Psoas muscle (tissue), 8 donors: ENCODE measurements around the gene URB2. TPM values are rescaled to one million over a fixed set of nuclear protein-coding genes. Genes with fewer than 3 reads are reported as not detected.
A peak's percentile ranks its signal among the peaks of the same experiment; 100 is the strongest.

Source experiments
- ATAC-seq, 4 donors: fragments of 200-7000 bp; cut with Tn5 transposase; one replicate each; pipeline ENCODE4 v1.9.1; 2020; ENCODE audit warnings: moderate library complexity in 3 of 4, mild to moderate bottlenecking in 2 of 4
- DNase-seq, 2 donors: peaks; one replicate each; pipeline ENCODE4 v3.0.0-alpha.2; 2020
- H3K27ac ChIP-seq: fragments of 200-600 bp; one replicate; pipeline ENCODE4 v1.8.0; 2022
- H3K27me3 ChIP-seq, 3 donors: fragments of 200-600 bp in 1 of 3; one replicate each; pipeline versions ENCODE4 v1.6.1 to v1.8.0; 2013 to 2022; ENCODE audit warnings: low read length in 2 of 3, mild to moderate bottlenecking in 2 of 3, moderate library complexity in 1 of 3; ENCODE audit not compliant: insufficient read depth in 3 of 3
- H3K36me3 ChIP-seq, 2 donors: fragments of 200-600 bp in 1 of 2; one replicate each; pipeline versions ENCODE4 v1.6.1 to v1.8.0; 2013 to 2022; ENCODE audit warnings: low read depth in 1 of 2, mild to moderate bottlenecking in 1 of 2, moderate library complexity in 1 of 2; ENCODE audit not compliant: insufficient read depth in 1 of 2
- H3K4me1 ChIP-seq: fragments of 200-600 bp; one replicate; pipeline ENCODE4 v1.8.0; 2022
- H3K4me3 ChIP-seq: fragments of 200-600 bp; one replicate; pipeline ENCODE4 v1.8.0; 2022; ENCODE audit warnings: mild to moderate bottlenecking
- H3K9me3 ChIP-seq: fragments of 200-600 bp; one replicate; pipeline ENCODE4 v1.8.0; 2022
- WGBS, 3 donors: extraction: QIAGEN DNeasy Blood & Tissue Kit; methylation state at CpG; one replicate each; pipeline versions ENCODE4 v1.1.6 to v1.1.7; 2013; 5-methylcytosine and 5-hydroxymethylcytosine counted together
- intact Hi-C, 2 donors: fragments of 100-400 bp; cut with DNase I; formaldehyde crosslinking; loops; one replicate each; pipeline versions ENCODE4 v1.11.0 to v1.14.2; 2022
- polyA plus RNA-seq, 3 donors: library from polyadenylated mRNA; stranded (reverse); fragments of 200-250 nt; gene quantifications; one replicate each; pipeline ENCODE4 v1.2.3, GENCODE V29; 2013
- total RNA-seq, 4 donors: library from RNA; stranded (reverse); fragmentation: NEBNext Ultra II Directional in 2 of 4; extraction: Animal tissue kit (Norgen Biotek cat#: 25700) in 2 of 4; gene quantifications; one replicate each; pipeline versions ENCODE4 v1.2.1 to v1.2.4, GENCODE V29; 2021 to 2023
- TF ChIP-seq, protein P1 (sequence below): fragments of 200-600 bp; IDR thresholded peaks from one replicate; pipeline ENCODE4 v1.8.0; 2022; ENCODE audit warnings: antibody characterized with exemption
- donor health status: healthy with polysubstance abuse.
- donor health status: DM: no; HTN: no; CAD: no; lungs with moderate emphysema.
- donor health status: Bipolar disorder and iron deficiency.
- donor health status: healthy.
- donor health status: DM: yes; HTN: yes; CAD: no.
- donor health status: DM: no; HTN: no; CAD: no.
- donor health status: DM: no; HTN: no; CAD: no.
- donor health status: DM: yes; HTN: yes; CAD: no.

URB2 gene
- total and polyA plus RNA-seq, 7 donors: 4.7 to 18.2 (median 10.2) TPM

GRCh38 chr1:229691362-229691761 lies 65.3 kb downstream of the URB2 start:
- no peak for DNase-seq
- Histone ChIP-seq H3K27ac (no peak overlapping the region), H3K9me3 (no peaks in the 10 kb centered on the region), H3K36me3 (no peaks in the 10 kb centered on the region), H3K4me1 (peaks cover 24% of the 10 kb centered on the region), H3K27me3 (no peaks in the 10 kb centered on the region), H3K4me3 (no peak overlapping the region)
- WGBS, 3 donors: 78 to 92% (median 89%) methylated on average over 6 of the region's 6 CpGs
- TF ChIP-seq, protein P1, sequence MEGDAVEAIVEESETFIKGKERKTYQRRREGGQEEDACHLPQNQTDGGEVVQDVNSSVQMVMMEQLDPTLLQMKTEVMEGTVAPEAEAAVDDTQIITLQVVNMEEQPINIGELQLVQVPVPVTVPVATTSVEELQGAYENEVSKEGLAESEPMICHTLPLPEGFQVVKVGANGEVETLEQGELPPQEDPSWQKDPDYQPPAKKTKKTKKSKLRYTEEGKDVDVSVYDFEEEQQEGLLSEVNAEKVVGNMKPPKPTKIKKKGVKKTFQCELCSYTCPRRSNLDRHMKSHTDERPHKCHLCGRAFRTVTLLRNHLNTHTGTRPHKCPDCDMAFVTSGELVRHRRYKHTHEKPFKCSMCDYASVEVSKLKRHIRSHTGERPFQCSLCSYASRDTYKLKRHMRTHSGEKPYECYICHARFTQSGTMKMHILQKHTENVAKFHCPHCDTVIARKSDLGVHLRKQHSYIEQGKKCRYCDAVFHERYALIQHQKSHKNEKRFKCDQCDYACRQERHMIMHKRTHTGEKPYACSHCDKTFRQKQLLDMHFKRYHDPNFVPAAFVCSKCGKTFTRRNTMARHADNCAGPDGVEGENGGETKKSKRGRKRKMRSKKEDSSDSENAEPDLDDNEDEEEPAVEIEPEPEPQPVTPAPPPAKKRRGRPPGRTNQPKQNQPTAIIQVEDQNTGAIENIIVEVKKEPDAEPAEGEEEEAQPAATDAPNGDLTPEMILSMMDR: no peak
- ATAC-seq: no peak
- intact Hi-C loops: no loop called here

DNA sequence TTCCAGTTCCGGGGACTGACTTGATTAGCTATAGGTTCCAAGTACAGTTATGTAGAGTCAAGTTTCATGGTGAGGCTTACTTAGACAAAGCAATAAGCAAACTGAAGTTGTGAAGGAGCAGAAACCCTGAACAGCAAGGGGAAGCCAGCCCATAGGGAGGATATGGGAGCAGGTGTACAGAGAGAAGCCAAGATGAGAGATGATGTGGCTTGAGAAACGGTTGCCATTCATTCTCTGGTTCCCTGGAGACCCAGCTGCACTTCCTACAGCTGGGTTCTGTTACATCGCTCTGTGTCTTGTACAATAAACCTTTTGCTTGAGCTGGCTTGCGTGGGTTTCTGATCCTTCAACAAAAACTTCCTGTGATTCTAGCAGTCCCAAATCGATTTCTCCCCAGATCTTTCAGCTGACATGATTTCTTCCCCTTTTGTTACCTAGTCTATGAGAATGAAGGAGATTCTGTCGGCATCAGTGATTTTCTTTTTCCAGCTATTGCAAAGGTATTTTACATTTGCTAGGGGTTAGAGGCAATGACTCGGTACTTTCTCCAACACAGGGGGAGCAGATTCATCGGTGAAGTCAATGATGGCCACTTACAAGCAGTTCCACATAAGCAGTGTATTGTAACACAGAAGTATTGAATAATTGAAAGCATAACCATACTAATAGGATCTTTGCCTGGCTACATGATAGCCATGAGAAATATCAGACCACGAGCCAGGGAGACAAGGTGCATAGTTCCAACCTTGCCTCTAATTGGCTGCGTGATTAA lies 67.3 kb downstream of the URB2 start:
- no peaks in the 10 kb centered on the region for H3K36me3 ChIP-seq
- no peaks in the 10 kb centered on the region for H3K27me3 ChIP-seq
- peaks cover 24% of the 10 kb centered on the region for H3K4me1 ChIP-seq
- TF ChIP-seq, protein P1: no peak
- DNase-seq (no peak), ATAC-seq (peak in 3 of 4 donors; percentile 22 to 43 (median 42))
- H3K4me3 ChIP-seq: no peak overlapping the region
- intact Hi-C loops: no loop called here
- peak overlapping the region; percentile 74 for H3K27ac ChIP-seq
- 21 to 35% (median 22%) methylated on average over 10 of the region's 10 CpGs for WGBS, 3 donors
- no peaks in the 10 kb centered on the region for H3K9me3 ChIP-seq

DNA sequence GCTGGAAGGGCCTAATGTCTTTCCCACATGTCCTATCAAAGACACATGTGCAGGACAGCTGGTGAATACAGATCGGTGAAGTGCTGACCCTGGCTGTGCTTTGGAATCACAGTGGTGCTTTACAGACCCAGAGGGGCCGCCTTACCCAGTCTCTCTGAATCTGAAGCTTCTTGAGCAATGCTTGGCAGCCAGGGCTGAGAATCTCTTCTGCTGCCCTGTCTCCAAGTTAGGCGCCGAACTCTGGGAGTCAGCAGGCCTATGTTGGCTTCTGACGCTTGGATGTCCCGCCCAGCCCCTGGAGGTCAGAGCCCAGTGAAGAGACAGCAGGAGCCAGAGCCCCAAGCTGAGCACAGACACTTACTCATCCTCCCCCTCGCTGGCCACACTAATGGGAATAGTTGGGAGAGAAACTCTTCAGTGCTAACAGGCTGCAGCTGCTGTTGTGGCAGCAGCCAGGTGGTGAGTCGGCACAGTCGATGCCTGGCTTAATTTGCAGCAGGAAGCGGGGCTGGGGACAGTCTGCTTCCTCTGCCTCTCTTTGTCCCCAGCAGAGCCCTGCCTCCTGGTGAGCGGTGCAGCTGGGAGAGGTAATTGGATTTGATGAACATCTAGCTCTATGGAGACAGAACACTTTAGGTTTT lies 68.1 kb downstream of the URB2 start:
- ATAC-seq (peak; percentile 87 to 90 (median 89)), DNase-seq (peak; percentile 88 to 90)
- peak overlapping the region; percentile 15 for H3K4me3 ChIP-seq
- 7 to 18% (median 9%) methylated on average over 11 of the region's 11 CpGs for WGBS, 3 donors
- TF ChIP-seq, protein P1: no peak
- no peaks in the 10 kb centered on the region for H3K9me3 ChIP-seq
- peak overlapping the region; percentile 74 for H3K27ac ChIP-seq
- no peaks in the 10 kb centered on the region for H3K36me3 ChIP-seq
- H3K27me3 ChIP-seq: no peaks in the 10 kb centered on the region
- H3K4me1 ChIP-seq: peaks cover 24% of the 10 kb centered on the region
- intact Hi-C loops: no loop called here

DNA sequence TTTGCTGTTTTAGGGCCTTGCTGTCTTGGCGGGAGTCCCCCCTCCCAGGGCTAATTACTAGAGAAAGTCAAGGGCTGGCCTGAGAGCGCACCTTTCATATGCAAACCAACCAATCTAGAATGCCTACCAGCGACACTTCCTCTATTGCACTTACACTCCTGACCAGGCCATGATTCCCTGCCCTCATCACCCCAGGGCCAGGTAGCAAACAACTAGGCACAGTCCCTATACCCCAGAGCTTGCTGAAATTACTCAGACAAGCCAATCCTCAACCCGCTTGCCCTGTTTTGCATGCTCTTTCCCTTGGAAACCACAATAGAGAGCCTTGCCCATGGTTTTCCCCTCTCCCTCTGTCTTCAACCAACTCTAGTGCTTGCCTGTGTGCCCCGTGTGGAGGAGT lies 70.3 kb downstream of the URB2 start:
- H3K9me3 ChIP-seq: no peaks in the 10 kb centered on the region
- peaks cover 24% of the 10 kb centered on the region for H3K4me1 ChIP-seq
- WGBS, 3 donors: 97 to 99% (median 98%) methylated on average over 5 of the region's 5 CpGs
- no peaks in the 10 kb centered on the region for H3K36me3 ChIP-seq
- intact Hi-C loops: no loop called here
- TF ChIP-seq, protein P1: no peak
- DNase-seq (no peak), ATAC-seq (no peak)
- H3K27ac ChIP-seq: no peak overlapping the region
- no peaks in the 10 kb centered on the region for H3K27me3 ChIP-seq
- H3K4me3 ChIP-seq: no peak overlapping the region
